NCI-H526 (cell line): ENCODE results near the gene TAF11.
"Not testable (repeated sequence)": the region's sequence is repeated elsewhere in the genome, so short reads cannot be mapped to it uniquely, and the experiment has no call there.

ENCODE experiments used
- DNase-seq, 2 experiments: peaks; one replicate each; lab custom pipeline; 2025; lab: John Stamatoyannopoulos, UW

TAF11 gene

GRCh38 chr6:34865107-34865506 is 22.7 kb downstream of the TAF11 start:
- no peak for DNase-seq

- DNase-seq, result no peak
Measured at GRCh38 chr6:34864007-34864406, 23.8 kb downstream of the TAF11 start.

GRCh38 chr6:34860776-34861175 is 27.1 kb downstream of the TAF11 start:
- DNase-seq, result no peak

GRCh38 chr6:34859951-34860350 is 27.9 kb downstream of the TAF11 start:
- no peak for DNase-seq

- no peak for DNase-seq
Measured at GRCh38 chr6:34858681-34859080, 29.2 kb downstream of the TAF11 start.

GRCh38 chr6:34855463-34855862 is 32.4 kb downstream of the TAF11 start:
- no peak for DNase-seq

- DNase-seq, result no peak
Measured at GRCh38 chr6:34852406-34853085, 35.3 kb downstream of the TAF11 start.

GRCh38 chr6:34851361-34851760 is 36.5 kb downstream of the TAF11 start:
- no peak for DNase-seq

GRCh38 chr6:34849066-34849465 is 38.8 kb downstream of the TAF11 start:
- not testable (repeated sequence) for DNase-seq

GRCh38 chr6:34839666-34840352 is 48.0 kb downstream of the TAF11 start:
- DNase-seq, result no peak

GRCh38 chr6:34837528-34837927 is 50.3 kb downstream of the TAF11 start:
- no peak for DNase-seq

- no peak for DNase-seq
Measured at GRCh38 chr6:34836451-34836850, 51.4 kb downstream of the TAF11 start.

- DNase-seq, result no peak
Measured at GRCh38 chr6:34836008-34836407, 51.8 kb downstream of the TAF11 start.

- DNase-seq, result no peak
Measured at GRCh38 chr6:34834789-34835518, 52.9 kb downstream of the TAF11 start.

GRCh38 chr6:34832942-34833341 is 54.9 kb downstream of the TAF11 start:
- DNase-seq, result no peak

GRCh38 chr6:34829137-34829536 is 58.7 kb downstream of the TAF11 start:
- no peak for DNase-seq
